GM12878 (cell line): ENCODE data around the gene PDZD2. TPM values are rescaled to one million over a fixed set of nuclear protein-coding genes. Genes with fewer than 3 reads are reported as not detected.

Source experiments
- ATAC-seq: fragments of 200-7000 bp; cut with Tn5 transposase; 3 replicates; pipeline ENCODE4 v1.9.1; 2020; ENCODE audit warnings: mild to moderate bottlenecking, moderate library complexity
- BruUV-seq: library from RNA; stranded (reverse); fragments of 400-500 nt; replicated peaks from 2 replicates; lab custom pipeline; 2021; lab: Mats Ljungman, UMichigan
- CTCF ChIA-PET: fragments of 300-600 bp; sonication (Branson Sonifier 250); formaldehyde crosslinking; extraction: SDS; loops from one replicate; lab custom pipeline; 2021; ENCODE audit warnings: inconsistent platforms; lab: Yijun Ruan, JAX
- POLR2A ChIA-PET: fragments of 350-600 bp; formaldehyde crosslinking; extraction: SDS; loops from one replicate; lab custom pipeline; 2021; ENCODE audit warnings: inconsistent platforms; lab: Charles Lee
- RAD21 ChIA-PET: fragments of 300-600 bp; sonication (Branson Sonifier 250); formaldehyde crosslinking; loops from one replicate; lab custom pipeline; 2023; ENCODE audit warnings: antibody characterized with exemption; ENCODE audit not compliant: unreplicated experiment; lab: Charles Lee
- SMC1A ChIA-PET: fragments of 300-600 bp; sonication (Branson Sonifier 250); formaldehyde crosslinking; loops from one replicate; lab custom pipeline; 2023; ENCODE audit not compliant: unreplicated experiment, uncharacterized antibody; lab: Charles Lee
- DNase-seq: peaks from one replicate; pipeline ENCODE4 v3.0.0-alpha.2; 2011; ENCODE audit warnings: low read depth, low spot score
- FAIRE-seq: peaks from 3 replicates; lab custom pipeline; 2011; peaks lifted over from hg19 to GRCh38; lab: Jason Lieb, UNC
- H2AFZ ChIP-seq: 2 replicates; pipeline ENCODE4 v1.6.0; 2011; ENCODE audit warnings: low read depth, low read length, control low read depth; ENCODE audit not compliant: control insufficient read depth
- H3K27ac ChIP-seq: 2 replicates; pipeline ENCODE4 v1.5.1; 2011; ENCODE audit warnings: control low read depth; ENCODE audit not compliant: control insufficient read depth, insufficient read depth
- H3K27me3 ChIP-seq, 2 experiments: replicated peaks in 1 of 2; 2 replicates each; pipeline versions ENCODE4 v1.6.0 to v1.6.1; 2011; ENCODE audit warnings: low read length in 1 of 2; ENCODE audit not compliant: control insufficient read depth in 2 of 2, insufficient read depth in 2 of 2
- H3K36me3 ChIP-seq, 2 experiments: 2 replicates each; pipeline ENCODE4 v1.5.1; 2011; ENCODE audit warnings: low read length in 1 of 2; ENCODE audit not compliant: control insufficient read depth in 2 of 2, insufficient read depth in 2 of 2
- H3K4me1 ChIP-seq: 2 replicates; pipeline ENCODE4 v1.6.1; 2011; ENCODE audit warnings: mild to moderate bottlenecking, low read length, moderate library complexity, mixed read lengths; ENCODE audit not compliant: control insufficient read depth, insufficient read depth
- H3K4me2 ChIP-seq: 2 replicates; pipeline ENCODE4 v1.6.0; 2011; ENCODE audit warnings: control low read depth; ENCODE audit not compliant: control insufficient read depth, insufficient read depth
- H3K4me3 ChIP-seq: fragments of 200-600 bp; sonication (generic); 2 replicates; pipeline ENCODE4 v1.5.1; 2016
- H3K79me2 ChIP-seq: 2 replicates; pipeline ENCODE4 v1.6.0; 2011; ENCODE audit warnings: low read length; ENCODE audit not compliant: control insufficient read depth, insufficient read depth
- H3K9ac ChIP-seq: 2 replicates; pipeline ENCODE4 v1.8.0; 2011; ENCODE audit warnings: low read length, control low read depth, mixed read lengths; ENCODE audit not compliant: control insufficient read depth, insufficient read depth
- H3K9me3 ChIP-seq: replicated peaks from 3 replicates; pipeline ENCODE4 v1.5.1; 2011; ENCODE audit warnings: mild to moderate bottlenecking, low read length; ENCODE audit not compliant: control insufficient read depth, insufficient read depth
- H4K20me1 ChIP-seq: 2 replicates; pipeline ENCODE4 v1.6.0; 2011; ENCODE audit not compliant: control insufficient read depth, insufficient read depth
- BRCA1 ChIP-seq: IDR thresholded peaks from 2 replicates; pipeline ENCODE4 v1.6.1; 2011; ENCODE audit warnings: low read depth, low read length, improper control_type of control experiment
- CBFB ChIP-seq: IDR thresholded peaks from 2 replicates; pipeline ENCODE4 v1.6.1; 2016; ENCODE audit warnings: antibody characterized with exemption, low read depth
- CREB1 ChIP-seq: IDR thresholded peaks from 2 replicates; pipeline ENCODE4 v1.6.1; 2012; ENCODE audit warnings: low read depth, mild to moderate bottlenecking, inconsistent platforms
- JUND ChIP-seq: IDR thresholded peaks from 2 replicates; pipeline ENCODE4 v1.6.1; 2012; ENCODE audit warnings: low read depth, mild to moderate bottlenecking, low read length, improper control_type of control experiment, moderate library complexity
- KLF5 ChIP-seq: fragments of 450-650 bp; IDR thresholded peaks from 2 replicates; pipeline ENCODE4 v1.6.1; 2014; ENCODE audit warnings: mild to moderate bottlenecking; ENCODE audit not compliant: partially characterized antibody
- NBN ChIP-seq: fragments of 450-650 bp; IDR thresholded peaks from 2 replicates; pipeline ENCODE4 v1.6.1; 2016
- NKRF ChIP-seq: fragments of 450-650 bp; conservative IDR thresholded peaks from 2 replicates; pipeline ENCODE4 v1.6.1; 2017; ENCODE audit warnings: mild to moderate bottlenecking, moderate library complexity
- RBBP5 ChIP-seq: fragments of 200-600 bp; sonication (generic); conservative IDR thresholded peaks from 2 replicates; pipeline ENCODE4 v1.6.1; 2016
- RCOR1 ChIP-seq: conservative IDR thresholded peaks from 2 replicates; pipeline ENCODE4 v1.6.1; 2012; ENCODE audit warnings: low read depth, low read length, improper control_type of control experiment
- TCF3 ChIP-seq: IDR thresholded peaks from 2 replicates; pipeline ENCODE4 v1.6.1; 2012; ENCODE audit warnings: low read depth, mild to moderate bottlenecking, low read length, borderline replicate concordance; ENCODE audit not compliant: insufficient read depth
- ZNF207 ChIP-seq: fragments of 450-650 bp; IDR thresholded peaks from 2 replicates; pipeline ENCODE4 v1.6.1; 2014; ENCODE audit warnings: antibody characterized with exemption, mild to moderate bottlenecking, borderline replicate concordance
- ZNF592 ChIP-seq: fragments of 450-650 bp; IDR thresholded peaks from 2 replicates; pipeline ENCODE4 v1.6.1; 2017; ENCODE audit warnings: mild to moderate bottlenecking, moderate library complexity
- WGBS: methylation state at CpG from one replicate; pipeline ENCODE4 v1.1.6; 2016; ENCODE audit warnings: low lambda C conversion rate; ENCODE audit not compliant: insufficient replicate concordance, insufficient coverage; ENCODE audit errors: missing lambda C conversion rate; 5-methylcytosine and 5-hydroxymethylcytosine counted together
- in situ Hi-C: fragments of 300-500 bp; cut with MboI; formaldehyde crosslinking; loops from 9 replicates; pipeline ENCODE4 v1.14.3; 2018; ENCODE audit warnings: mixed read lengths
- intact Hi-C: fragments of 100-400 bp; cut with micrococcal nuclease; formaldehyde crosslinking; loops from one replicate; pipeline ENCODE4 v1.14.2; 2022; ENCODE audit not compliant: unreplicated experiment
- polyA plus RNA-seq, 11 experiments: library from polyadenylated mRNA; depleted of rRNA in 4 of 11; unstranded in 6 of 11; stranded (reverse) in 5 of 11; fragments of >200 nt; fragmentation: Nextera tagmentation in 4 of 11; fragmentation: Illumina TruSeq in 1 of 11; extraction: Ambion mirVana in 4 of 11; extraction: Trizol in 1 of 11; gene quantifications; 1 replicate in 1 of 11; 2 replicates in 10 of 11; pipeline versions ENCODE4 v1.2.1 to v1.2.3, GENCODE V29; 2011 to 2016; ENCODE audit warnings: inconsistent platforms in 2 of 11, missing spikeins in 2 of 11, low read depth in 1 of 11
- total RNA-seq, 4 experiments: library from RNA; depleted of rRNA in 3 of 4; stranded (reverse); fragments of >200 nt in 3 of 4; fragmentation: Illumina TruSeq in 1 of 4; extraction: Trizol in 1 of 4; gene quantifications; 2 replicates each; pipeline versions ENCODE4 v1.2.1 to v1.2.3, GENCODE V29; 2013 to 2021

PDZD2 gene
- total and polyA plus RNA-seq, 10 of the 15 experiments (the other 5 are each of a cell fraction or from before 2014, with no cell fraction given), result 0.01 to 0.58 (median 0.29) TPM; not detected in 3

GRCh38 chr5:31845361-31845760, 206.4 kb downstream of the PDZD2 start:
- POLR2A ChIA-PET, result no interaction called here
- intact Hi-C loops, result no loop called here
- Histone ChIP-seq H3K4me1 (no peaks in the 10 kb centered on the region), H3K27me3 (no peaks in the 10 kb centered on the region), H3K36me3 (no peaks in the 10 kb centered on the region), H4K20me1 (no peaks in the 10 kb centered on the region), H3K4me3 (no peak overlapping the region), H3K9me3 (no peaks in the 10 kb centered on the region), H3K27ac (no peak overlapping the region), H3K4me2 (no peak overlapping the region), H2AFZ (no peak overlapping the region), H3K9ac (no peak overlapping the region), H3K79me2 (no peaks in the 10 kb centered on the region)
- ATAC-seq, result no peak
- 14% methylated on average over 3 of the region's 3 CpGs for WGBS
- in situ Hi-C loops, result no loop called here
- RAD21 ChIA-PET, result no interaction called here
- no TSS peak for BruUV-seq
- TF ChIP-seq KLF5, result no peak
- no peak for TF ChIP-seq NBN
- no peak for TF ChIP-seq NKRF
- TF ChIP-seq RBBP5, result no peak
- TF ChIP-seq ZNF207, result no peak
- no peak for DNase-seq
- CTCF ChIA-PET, result no interaction called here
- FAIRE-seq, result no peak
- SMC1A ChIA-PET, result no interaction called here

- in situ Hi-C loops, result no loop called here
- CTCF ChIA-PET, result no interaction called here
- no peak overlapping the region for H2AFZ ChIP-seq
- SMC1A ChIA-PET, result no interaction called here
- no peak overlapping the region for H3K4me2 ChIP-seq
- no peaks in the 10 kb centered on the region for H3K79me2 ChIP-seq
- intact Hi-C loops, result no loop called here
- no peak overlapping the region for H3K27ac ChIP-seq
- POLR2A ChIA-PET, result no interaction called here
- H3K27me3 ChIP-seq, result no peaks in the 10 kb centered on the region; a peak in 1 of 4 replicates
- ATAC-seq (no peak), FAIRE-seq (no peak), DNase-seq (no peak)
- no peak overlapping the region for H3K9ac ChIP-seq
- H4K20me1 ChIP-seq, result no peaks in the 10 kb centered on the region
- no peak overlapping the region for H3K4me3 ChIP-seq
- H3K4me1 ChIP-seq, result no peaks in the 10 kb centered on the region
- 0% methylated on average over 1 of the region's 1 CpG for WGBS
- H3K9me3 ChIP-seq, result no peaks in the 10 kb centered on the region
- no peaks in the 10 kb centered on the region for H3K36me3 ChIP-seq
- TF ChIP-seq TCF3 (no peak), JUND (no peak), CBFB (no peak), CREB1 (no peak), RCOR1 (no peak), ZNF592 (no peak), BRCA1 (no peak)
- RAD21 ChIA-PET, result no interaction called here
- no TSS peak for BruUV-seq
These were observed 208.0 kb downstream of the PDZD2 start for GRCh38 chr5:31846934-31847333.
